ENCODE measurements around the gene SYNJ2.
"Not testable (repeated sequence)": the region's sequence is repeated elsewhere in the genome, so short reads cannot be mapped to it uniquely, and the experiment has no call there.

The SYNJ2 gene

GRCh38 chr6:157981395-157982101, at the start of gene SYNJ2:
TSS of gene SYNJ2 (plus strand) at chr6:157981863. CDS start at chr6:157981962, 99 bp downstream.
- peak; percentile 76 for DNase-seq

DNA sequence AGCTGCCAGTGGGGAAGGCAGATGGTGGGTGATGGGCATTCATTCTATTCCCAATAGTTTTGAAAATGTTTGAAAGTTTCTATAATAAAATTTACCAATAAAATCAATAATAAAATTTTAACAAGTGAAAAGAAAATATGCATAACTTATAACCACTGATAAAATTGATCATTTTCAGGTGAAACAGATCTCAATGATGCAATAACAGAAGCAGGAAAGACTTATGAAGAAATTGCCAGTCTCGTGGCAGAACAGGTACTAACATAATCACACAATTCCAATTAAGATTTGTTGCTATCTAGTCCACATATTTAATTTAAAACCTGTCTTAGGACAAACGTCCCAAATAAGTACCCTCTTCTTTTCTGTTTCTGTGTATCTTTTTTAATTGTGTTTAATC, 45.9 kb upstream of the SYNJ2 start:
- DNase-seq: no peak

DNA sequence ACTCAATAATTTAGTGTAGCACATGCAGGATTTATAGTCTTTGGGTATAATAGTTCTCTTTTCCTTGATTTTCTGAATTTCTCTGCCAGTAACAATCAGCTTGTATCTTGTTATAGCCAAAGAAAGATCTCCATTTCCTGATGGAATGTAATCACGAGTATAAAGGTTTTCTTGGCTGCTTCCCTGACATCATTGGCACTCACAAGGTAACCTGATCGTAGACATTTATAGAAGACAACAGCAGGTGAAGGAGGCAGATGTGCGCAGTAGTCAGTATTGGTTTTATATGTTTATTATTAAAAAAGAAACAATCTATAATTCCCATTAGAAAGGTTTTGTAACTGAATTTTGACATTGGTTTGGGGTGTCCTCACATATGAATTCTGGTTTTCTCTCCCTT, 44.3 kb upstream of the SYNJ2 start:
- no peak for DNase-seq

DNA sequence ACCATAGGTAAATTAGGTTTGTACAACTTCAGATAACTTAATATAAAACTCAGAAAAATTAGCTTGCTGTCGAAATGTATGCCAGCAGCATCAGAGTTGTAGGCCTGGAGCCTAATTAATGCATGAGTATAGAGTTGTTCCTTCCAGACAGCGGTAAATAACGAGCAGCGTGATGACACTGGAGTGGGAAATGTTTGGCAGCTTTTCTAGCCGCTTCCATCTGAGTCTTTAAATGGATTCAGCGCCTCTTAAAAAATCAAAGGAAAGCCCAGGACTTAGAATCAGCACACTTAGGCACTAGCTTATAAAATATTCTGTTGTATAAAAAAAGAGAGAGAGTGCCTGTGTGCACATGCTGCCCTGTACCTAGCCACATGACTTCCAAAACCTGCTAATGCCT, 43.7 kb upstream of the SYNJ2 start:
- no peak for DNase-seq

DNA sequence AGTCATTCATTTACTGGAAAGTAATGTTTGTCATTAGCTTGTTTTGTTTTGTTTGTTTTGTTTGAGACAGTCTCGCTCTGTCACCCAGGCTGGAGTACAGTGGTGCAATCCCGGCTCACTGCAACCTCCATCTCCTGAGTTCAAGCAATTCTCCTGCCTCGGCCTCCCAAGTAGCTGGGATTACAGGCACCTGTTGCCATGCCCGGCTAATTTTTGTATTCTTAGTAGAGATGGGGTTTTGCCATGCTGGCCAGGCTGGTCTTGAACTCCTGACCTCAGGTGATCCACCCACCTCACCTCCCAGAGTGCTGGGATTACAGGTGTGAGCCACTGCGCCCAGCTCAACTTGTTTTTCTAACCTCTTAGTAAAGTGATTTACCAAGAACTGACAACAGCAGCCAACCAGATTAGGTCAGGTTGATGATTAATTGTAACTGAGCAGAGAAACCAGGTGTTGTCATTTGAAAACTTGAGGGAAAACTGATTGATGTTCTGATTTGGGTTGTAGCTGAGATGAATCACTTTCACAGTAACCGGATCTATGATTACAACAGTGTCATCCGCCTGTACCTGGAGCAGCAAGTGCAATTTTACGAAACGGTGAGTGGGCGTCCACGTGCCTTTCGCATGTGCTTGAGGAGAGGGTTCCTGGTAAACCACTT, 41.2 kb upstream of the SYNJ2 start:
- not testable (repeated sequence) for DNase-seq

DNA sequence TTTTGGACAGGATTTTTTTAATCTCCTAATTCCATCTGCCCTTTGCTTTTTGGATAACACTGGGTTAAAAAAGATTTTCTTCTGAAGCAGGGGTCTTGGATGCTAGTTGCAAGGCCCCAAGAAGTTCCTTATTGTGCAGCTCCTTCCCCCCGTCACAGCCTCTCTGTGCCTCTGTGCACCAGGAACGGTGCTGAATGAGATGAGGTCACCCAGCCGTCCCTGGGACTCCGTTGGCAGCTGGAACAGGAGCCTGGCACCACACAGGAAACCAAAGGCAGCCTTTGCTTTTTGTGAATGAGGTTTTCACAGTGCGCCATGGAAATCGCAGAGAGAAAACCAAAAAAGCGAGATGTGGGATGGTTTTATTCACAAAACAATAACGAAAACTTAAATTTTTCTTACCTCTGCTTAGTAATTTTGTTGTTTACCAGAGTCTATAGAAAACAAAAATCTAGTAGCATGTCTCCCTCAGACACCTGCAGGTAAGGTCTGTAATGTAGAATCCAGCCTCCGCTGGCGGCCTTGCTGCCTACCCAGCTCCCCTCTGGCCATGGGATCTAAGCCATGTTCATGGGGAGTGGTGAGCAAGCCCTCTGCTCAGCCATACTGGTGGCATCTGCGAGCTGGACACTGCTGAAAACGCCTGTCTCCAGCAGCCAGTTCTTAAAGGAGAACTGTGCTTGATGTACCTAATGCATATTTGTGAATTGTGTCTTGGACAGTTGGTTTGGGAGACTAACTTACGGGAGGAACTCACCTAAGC, 40.4 kb upstream of the SYNJ2 start:
- DNase-seq: no peak

DNA sequence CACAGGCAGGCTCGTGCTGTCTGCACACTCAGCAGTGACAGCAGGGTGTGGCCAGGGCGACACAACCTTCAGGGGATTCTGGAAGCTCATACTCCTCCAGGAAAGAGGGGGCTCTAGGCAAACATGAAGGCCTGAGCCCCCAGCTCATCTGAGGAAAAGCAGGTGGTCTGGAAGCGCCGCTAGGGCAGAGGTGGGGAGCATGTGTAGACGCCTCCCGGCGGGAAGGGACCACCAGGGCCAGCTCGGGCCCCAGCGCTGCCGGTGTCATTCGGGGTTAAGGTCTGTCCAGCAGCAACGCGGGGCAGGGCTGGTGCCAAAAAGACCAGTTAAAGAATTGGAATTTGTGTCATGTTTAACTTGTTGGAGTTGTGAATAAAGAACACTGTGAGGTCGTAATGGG, 39.3 kb upstream of the SYNJ2 start:
- no peak for DNase-seq

GRCh38 chr6:157943249-157943963, 38.3 kb upstream of the SYNJ2 start:
- DNase-seq: no peak

DNA sequence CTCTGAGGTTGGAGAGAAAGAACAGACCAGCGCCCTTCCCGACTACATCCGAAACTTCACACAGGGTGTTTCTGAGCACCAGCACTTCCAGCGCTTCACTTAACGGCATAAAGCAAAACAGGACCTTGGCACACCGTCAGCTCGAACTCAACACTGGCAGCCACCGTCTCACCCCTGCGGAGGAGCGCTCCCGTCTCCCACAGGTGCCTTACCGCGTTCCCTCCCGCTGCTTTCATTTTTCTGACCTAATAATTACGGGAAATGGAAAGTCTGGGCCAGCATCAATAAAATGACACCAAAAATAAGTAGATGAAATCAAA, 37.7 kb upstream of the SYNJ2 start:
- no peak for DNase-seq

DNA sequence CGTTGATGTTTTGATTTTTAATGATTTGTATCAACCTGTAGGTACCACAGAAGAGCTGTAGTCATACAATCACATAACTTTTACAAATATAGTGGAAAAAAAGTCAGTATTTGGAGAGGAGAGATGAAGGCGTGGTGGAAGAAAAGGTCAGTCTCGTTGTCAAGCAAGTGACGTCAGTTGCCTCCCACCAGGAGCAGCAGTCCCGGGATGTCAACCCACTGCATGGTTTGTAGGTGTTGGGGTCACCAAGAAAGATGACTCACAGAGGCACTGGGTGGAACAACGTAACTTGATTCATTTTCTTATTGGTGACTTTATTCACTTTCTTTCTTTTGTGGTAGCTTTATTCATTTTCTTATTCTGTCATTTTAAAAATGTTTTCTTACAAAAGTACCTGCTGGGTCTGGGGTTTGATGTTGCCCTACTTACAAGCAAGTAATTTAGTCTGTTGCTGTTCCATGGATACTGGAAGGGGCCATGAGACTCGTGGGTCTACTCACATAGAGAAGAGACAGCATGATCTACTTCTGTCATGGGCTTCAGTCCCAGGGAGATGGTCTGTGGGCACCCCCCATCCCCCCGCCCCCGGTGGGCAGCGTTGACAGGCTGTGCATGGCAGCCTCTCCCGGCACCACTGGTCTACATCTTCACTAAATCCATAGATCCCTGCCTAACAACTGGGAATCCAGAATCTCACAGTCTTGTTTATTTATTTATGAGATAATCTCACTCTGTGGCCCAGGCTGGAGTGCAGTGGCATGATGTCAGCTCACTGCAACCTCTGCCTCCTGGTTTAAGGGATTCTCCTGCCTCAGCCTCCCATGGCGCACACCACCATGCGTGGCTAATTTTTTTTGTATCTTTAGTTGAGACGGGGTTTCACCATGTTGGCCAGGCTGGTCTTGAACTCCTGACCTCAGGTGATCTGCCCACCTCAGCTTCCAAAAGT, 36.4 kb upstream of the SYNJ2 start:
- DNase-seq: no peak

DNA sequence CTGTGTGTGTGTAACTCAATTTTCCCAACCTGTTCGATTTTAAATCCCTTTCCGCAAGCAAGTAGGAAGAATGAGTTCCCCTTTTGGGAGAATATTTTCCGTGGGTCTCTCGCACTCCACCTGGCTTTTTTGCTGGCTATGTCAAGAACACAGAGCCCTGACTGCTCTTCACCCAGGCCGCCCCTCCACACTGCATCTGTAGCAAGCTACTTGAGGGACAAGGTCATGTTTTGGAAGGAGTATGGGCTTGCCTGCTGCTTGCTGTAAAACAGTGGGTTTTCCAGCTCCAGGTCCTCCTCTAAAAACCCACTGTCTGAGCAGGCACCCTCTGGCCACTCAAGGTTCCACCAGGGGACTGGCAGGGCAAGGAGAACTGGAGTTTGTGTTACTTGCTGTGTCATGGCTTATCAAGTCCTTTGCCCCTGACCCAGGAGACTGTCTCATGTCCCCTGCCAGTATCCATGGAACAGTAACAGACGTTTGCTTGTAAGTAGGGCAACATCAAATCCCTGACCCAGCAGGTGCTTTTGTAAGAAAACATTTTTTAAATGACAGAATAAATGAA, 35.5 kb upstream of the SYNJ2 start:
- DNase-seq: no peak

GRCh38 chr6:157946865-157947532, 34.7 kb upstream of the SYNJ2 start:
- DNase-seq: peak; percentile 44

DNA sequence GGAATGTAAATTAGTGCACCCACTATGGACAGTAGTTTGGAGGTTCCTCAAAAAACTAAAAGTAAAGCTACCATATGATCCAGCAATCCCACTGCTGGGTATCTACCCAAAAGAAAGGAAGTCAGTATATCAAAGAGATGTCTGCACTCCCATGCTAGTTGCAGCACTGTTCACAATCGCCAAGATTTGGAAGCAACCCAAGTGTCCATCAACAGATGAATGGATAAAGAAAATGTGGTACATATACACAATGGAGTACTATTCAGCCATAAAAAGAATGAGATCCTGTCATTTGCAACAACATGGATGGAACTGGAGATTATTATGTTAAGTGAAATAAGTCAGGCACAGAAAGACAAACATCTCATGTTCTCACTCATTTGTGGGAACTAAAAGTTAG, 30.8 kb upstream of the SYNJ2 start:
- not testable (repeated sequence) for DNase-seq

DNA sequence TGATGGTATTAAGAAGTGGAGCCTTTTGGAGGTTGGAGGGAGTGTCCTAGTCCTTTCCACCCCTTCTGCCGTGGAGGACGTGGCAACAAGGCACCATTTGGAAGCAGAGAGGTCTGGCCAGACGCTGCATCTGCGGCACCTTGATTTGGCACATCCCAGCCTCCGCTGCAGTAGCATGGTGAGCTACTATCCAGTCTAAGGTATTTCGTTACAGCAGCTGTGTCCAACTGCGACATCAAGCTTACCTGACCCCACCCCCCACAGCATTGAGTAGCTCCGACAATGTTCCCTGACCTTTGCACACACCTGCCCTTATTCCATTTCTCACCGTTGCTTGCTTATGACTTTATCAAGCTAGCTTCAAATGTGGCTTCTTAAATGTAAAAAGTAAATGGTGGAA, 29.8 kb upstream of the SYNJ2 start:
- no peak for DNase-seq

- DNase-seq: no peak
Measured at GRCh38 chr6:157952861-157953351, 28.8 kb upstream of the SYNJ2 start.

- no peak for DNase-seq
Measured at GRCh38 chr6:157953580-157954091, 28.0 kb upstream of the SYNJ2 start.

DNA sequence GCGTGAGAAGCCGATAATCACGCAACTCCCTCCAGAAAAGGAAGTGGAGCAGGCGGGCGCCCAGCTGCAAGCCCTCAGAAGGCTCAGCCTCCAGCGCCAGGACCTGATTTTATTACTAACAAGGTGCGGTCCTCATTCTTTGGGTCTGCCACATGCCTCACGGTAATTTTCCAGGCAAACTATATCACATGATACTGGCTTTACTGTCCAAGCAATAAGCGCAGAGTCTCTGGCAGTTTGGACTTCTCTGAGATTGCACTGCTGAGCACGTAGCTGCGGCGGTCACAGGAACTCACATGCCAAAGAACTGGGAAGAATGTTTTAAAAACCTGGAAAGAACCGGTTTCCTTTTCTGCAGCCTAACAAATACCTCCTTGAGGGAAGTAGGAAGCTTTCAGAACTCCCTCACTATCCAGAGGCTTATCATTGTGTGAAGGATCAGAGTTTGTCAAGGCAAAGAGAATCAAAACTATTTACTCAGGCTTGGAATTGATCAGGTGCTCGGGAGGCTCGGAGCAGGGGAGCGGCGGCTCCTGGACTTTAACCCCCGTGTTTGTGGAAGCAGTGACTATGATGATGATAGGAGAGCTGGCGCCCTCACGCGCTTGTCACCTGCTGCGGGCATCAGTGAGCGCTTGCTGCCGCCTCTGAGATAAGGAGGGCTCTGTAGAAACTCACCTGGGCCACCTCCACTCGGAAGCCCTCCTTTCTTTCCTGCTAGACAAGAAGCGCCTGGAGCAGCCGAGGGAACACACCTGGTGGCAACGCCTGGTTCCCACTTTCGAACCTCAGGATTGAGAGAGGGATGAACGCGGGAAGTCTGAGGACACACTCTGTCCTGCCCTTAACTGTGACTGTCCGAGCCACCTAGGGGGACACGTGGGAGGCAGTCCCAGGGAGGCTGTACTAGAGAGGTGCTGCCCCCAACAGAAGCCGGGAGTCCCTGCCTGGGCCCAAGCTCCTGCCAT, 27.2 kb upstream of the SYNJ2 start:
- DNase-seq: no peak

DNA sequence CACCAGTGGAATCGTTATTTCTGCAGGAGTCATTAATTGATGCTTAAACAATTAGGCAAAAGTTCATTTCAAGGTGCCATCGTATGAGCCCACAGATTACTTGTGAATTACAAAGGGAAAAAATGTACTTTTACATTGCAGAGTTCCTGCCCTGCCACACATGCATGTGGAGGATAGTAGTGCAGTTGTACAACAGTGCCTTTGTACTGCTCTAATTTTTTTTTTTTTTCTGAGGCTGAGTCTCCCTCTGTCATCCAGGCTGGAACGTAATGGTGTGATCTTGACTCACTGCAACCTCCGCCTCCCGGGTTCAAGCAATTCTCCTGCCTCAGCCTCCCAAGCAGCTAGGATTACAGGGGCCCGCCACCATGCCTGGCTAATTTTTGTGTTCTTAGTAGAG, 26.0 kb upstream of the SYNJ2 start:
- DNase-seq: no peak

DNA sequence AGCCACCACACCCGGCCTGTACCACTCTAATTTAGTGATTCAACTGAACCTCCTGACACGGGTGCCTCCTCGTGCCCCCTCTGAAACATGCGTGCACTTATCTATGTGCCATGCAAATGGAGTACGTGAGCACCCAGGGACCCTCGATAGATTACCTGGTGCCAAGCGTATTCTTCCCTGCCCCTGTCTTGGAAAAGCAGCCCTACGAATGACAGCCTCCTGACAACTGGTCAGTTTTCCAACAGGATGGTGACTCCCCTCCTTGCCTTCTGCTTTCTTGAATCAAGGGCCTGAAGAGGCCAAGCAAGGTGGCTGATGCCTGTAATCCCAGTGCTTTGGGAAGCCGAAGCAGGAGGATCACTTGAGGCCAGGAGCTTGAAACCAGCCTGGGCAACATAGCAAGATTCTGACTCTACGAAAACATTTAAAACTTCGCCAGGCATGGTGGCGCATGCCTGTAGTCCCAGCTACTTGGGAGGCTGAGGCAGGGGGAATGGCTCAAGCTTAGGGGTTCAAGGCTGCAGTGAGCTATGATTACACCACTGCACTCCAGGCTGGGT, 25.4 kb upstream of the SYNJ2 start:
- no peak for DNase-seq

Measured in GDM1 (cell line).